ENCODE results near the gene RUFY3.
"Not testable (repeated sequence)": the region's sequence is repeated elsewhere in the genome, so short reads cannot be mapped to it uniquely, and the experiment has no call there.

The RUFY3 gene

GRCh38 chr4:70706044-70706461 is 15.7 kb upstream of the RUFY3 start:
- no peak for DNase-seq (ENCODE audit: low read depth, low spot score)

GRCh38 chr4:70706516-70706915 is 15.2 kb upstream of the RUFY3 start:
- no peak for DNase-seq (ENCODE audit: low read depth, low spot score)

- DNase-seq (ENCODE audit: low read depth, low spot score), result no peak
These were observed 12.1 kb upstream of the RUFY3 start for GRCh38 chr4:70709611-70710205.

GRCh38 chr4:70711599-70711998 is 10.2 kb upstream of the RUFY3 start:
- DNase-seq (ENCODE audit: low read depth, low spot score), result no peak

GRCh38 chr4:70712150-70712549 is 9.6 kb upstream of the RUFY3 start:
- DNase-seq (ENCODE audit: low read depth, low spot score), result no peak

- DNase-seq (ENCODE audit: low read depth, low spot score), result no peak
These were observed 8.9 kb upstream of the RUFY3 start for GRCh38 chr4:70712604-70713452.

GRCh38 chr4:70713453-70714078 is 8.2 kb upstream of the RUFY3 start:
- DNase-seq (ENCODE audit: low read depth, low spot score), result no peak

GRCh38 chr4:70714079-70714887 is 7.5 kb upstream of the RUFY3 start:
- DNase-seq (ENCODE audit: low read depth, low spot score), result no peak

GRCh38 chr4:70715097-70715496 is 6.7 kb upstream of the RUFY3 start:
- DNase-seq (ENCODE audit: low read depth, low spot score), result no peak

GRCh38 chr4:70718811-70719604 is 2.8 kb upstream of the RUFY3 start:
- no peak for DNase-seq (ENCODE audit: low read depth, low spot score)

GRCh38 chr4:70722199-70722791 is 531 bp downstream of the RUFY3 start:
- DNase-seq (ENCODE audit: low read depth, low spot score), result no peak

GRCh38 chr4:70724463-70724862 is 2.7 kb downstream of the RUFY3 start:
- DNase-seq (ENCODE audit: low read depth, low spot score), result no peak

- DNase-seq (ENCODE audit: low read depth, low spot score), result no peak
These were observed 3.9 kb downstream of the RUFY3 start for GRCh38 chr4:70725633-70726032.

- DNase-seq (ENCODE audit: low read depth, low spot score), result not testable (repeated sequence)
These were observed 4.8 kb downstream of the RUFY3 start for GRCh38 chr4:70726515-70726914.

- DNase-seq (ENCODE audit: low read depth, low spot score), result no peak
These were observed 6.3 kb downstream of the RUFY3 start for GRCh38 chr4:70728091-70728490.

GRCh38 chr4:70732878-70733277 is 11.1 kb downstream of the RUFY3 start:
- not testable (repeated sequence) for DNase-seq (ENCODE audit: low read depth, low spot score)

GRCh38 chr4:70734168-70734954 is 12.6 kb downstream of the RUFY3 start:
- DNase-seq (ENCODE audit: low read depth, low spot score), result no peak

- DNase-seq (ENCODE audit: low read depth, low spot score), result no peak
These were observed 13.2 kb downstream of the RUFY3 start for GRCh38 chr4:70734971-70735370.

GRCh38 chr4:70735915-70736314 is 14.2 kb downstream of the RUFY3 start:
- not testable (repeated sequence) for DNase-seq (ENCODE audit: low read depth, low spot score)

GRCh38 chr4:70737006-70737405 is 15.2 kb downstream of the RUFY3 start:
- DNase-seq (ENCODE audit: low read depth, low spot score), result no peak

All from activated CD4-positive, CD25-positive, alpha-beta regulatory T cell treated with anti-CD3 and anti-CD28 coated beads, Interleukin-2, amount 50 U/mL, for 16 hours (primary cell).